ENCODE results near the gene HLCS. TPM values are rescaled to one million over a fixed set of nuclear protein-coding genes. Genes with fewer than 3 reads are reported as not detected.

HLCS gene
- total RNA-seq, 1 experiment from 2014 or later = 18.9 TPM

DNA sequence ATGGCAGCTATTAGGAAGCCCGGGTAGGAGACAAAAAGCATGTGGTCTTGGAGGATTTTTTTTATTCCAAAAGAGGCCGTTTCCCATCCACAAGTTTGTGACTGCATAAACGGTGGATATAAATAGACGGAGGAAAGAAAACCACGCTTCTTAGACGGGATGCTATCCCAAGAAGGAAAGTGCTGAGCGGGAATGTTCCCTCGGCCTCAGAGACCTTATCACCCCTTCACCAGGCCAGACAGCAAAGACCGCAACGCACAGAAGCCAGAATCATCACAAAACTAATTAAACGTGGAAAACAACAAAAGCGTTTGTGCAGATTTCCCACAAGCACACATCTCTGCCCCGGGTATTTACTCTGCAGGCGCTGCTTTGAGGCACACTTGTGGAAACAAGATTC, 43.2 kb downstream of the HLCS start:
- in situ Hi-C loops (cut with HindIII; ENCODE audit: low sequenced_read_pairs) = no loop called here

GRCh38 chr21:36922861-36923260, 43.6 kb downstream of the HLCS start:
- in situ Hi-C loops (cut with HindIII; ENCODE audit: low sequenced_read_pairs) = no loop called here

More for the DNA sequence above, 43.2 kb downstream of the HLCS start:
- no peak for DNase-seq (ENCODE audit: low spot score)

GRCh38 chr21:36918291-36918690, 48.2 kb downstream of the HLCS start:
- no peak for DNase-seq (ENCODE audit: low spot score)
- in situ Hi-C loops (cut with HindIII; ENCODE audit: low sequenced_read_pairs) = no loop called here

More at GRCh38 chr21:36922861-36923260, 43.6 kb downstream of the HLCS start:
- DNase-seq (ENCODE audit: low spot score) = no peak

GRCh38 chr21:36917471-36918158, 48.9 kb downstream of the HLCS start:
- in situ Hi-C loops (cut with HindIII; ENCODE audit: low sequenced_read_pairs) = no loop called here
- DNase-seq (ENCODE audit: low spot score) = peak; percentile 51

DNA sequence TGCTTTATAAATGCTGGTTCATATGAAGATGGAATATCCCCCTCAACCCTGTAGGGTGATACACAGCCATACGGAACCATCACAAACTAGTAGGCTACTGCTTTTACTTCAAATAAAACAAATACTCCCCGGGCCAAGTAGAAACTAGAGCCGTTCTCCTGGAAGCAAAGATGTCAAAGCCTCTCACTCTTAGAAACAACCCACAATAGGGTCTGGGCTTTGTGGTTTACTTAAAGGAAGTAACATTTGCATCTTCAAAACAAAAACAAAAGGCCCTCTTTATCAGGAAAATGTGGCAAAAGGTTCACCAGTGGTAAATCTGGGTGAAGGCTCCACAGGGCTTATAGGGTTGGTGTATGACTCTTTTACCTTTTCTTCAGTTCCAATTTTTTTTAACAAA, 49.8 kb downstream of the HLCS start:
- in situ Hi-C loops (cut with HindIII; ENCODE audit: low sequenced_read_pairs) = no loop called here
- DNase-seq (ENCODE audit: low spot score) = no peak

DNA sequence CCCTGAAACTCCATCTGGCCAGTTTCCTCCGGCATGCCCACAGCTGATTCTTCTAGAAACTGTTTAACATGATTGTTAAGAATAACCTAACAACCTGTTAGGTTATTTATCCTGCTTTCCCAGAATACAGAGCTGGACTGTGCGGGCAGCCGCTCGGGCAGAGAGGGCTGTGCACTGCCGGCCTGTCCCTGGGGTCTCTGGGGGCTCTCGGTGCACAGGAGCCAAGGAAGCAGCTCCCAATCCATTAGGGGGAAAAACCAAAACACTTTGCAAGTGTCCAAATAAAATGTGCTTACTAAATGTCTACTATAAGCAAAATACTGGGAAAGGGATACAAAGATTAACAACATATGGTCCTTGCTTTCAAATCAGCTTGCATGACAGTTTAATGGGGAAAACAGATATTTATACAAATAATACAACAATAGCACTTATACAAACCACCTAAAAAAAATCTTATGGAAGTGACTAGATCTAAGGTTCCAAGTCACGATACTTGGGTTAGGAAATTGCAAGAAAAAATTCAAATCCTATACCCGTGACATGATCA, 50.7 kb downstream of the HLCS start:
- in situ Hi-C loops (cut with HindIII; ENCODE audit: low sequenced_read_pairs) = no loop called here
- DNase-seq (ENCODE audit: low spot score) = no peak

GRCh38 chr21:36915014-36915695, 51.3 kb downstream of the HLCS start:
- in situ Hi-C loops (cut with HindIII; ENCODE audit: low sequenced_read_pairs) = no loop called here
- DNase-seq (ENCODE audit: low spot score) = no peak

DNA sequence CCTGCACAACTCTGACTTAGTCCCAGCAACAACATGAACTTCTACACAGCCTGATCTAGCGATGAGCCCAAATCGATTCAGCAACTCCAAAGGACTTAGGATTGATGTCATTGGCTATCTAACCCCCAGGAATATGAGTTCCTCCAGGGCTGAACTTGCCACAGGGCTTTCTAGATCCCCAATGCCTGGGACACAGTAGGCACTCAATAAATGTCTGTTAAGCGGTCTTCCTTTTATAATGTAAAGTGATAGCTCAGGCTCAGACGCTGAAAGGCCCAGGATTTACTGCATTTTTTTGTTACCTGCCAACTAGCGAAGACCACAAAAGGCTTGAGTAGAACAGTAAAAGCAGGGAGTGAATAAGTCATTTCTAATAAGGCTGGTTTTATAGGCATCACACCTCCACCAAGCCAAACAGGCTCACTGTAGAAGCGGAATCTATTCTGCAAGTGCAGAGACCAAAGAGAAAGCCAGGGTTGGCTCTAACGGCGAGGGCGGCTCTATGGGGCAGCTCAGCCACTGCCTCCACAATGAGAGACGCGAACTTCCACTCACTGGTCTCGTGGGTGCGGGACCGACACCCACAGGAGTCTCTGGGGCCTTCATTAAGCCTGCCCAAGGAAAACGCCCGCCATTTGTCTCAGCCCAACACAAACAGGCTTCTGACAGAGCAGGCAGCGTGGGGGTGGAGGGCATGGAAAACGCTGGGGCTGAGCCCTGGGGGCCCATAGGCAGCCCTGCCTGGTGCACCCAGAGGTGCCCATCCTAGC, 52.0 kb downstream of the HLCS start:
- no peak for DNase-seq (ENCODE audit: low spot score)
- in situ Hi-C loops (cut with HindIII; ENCODE audit: low sequenced_read_pairs) = no loop called here

GRCh38 chr21:36913247-36914169, 53.0 kb downstream of the HLCS start:
- in situ Hi-C loops (cut with HindIII; ENCODE audit: low sequenced_read_pairs) = no loop called here
- DNase-seq (ENCODE audit: low spot score) = no peak

- DNase-seq (ENCODE audit: low spot score) = no peak
- in situ Hi-C loops (cut with HindIII; ENCODE audit: low sequenced_read_pairs) = no loop called here
Observed at GRCh38 chr21:36910581-36911307, 55.7 kb downstream of the HLCS start.

DNA sequence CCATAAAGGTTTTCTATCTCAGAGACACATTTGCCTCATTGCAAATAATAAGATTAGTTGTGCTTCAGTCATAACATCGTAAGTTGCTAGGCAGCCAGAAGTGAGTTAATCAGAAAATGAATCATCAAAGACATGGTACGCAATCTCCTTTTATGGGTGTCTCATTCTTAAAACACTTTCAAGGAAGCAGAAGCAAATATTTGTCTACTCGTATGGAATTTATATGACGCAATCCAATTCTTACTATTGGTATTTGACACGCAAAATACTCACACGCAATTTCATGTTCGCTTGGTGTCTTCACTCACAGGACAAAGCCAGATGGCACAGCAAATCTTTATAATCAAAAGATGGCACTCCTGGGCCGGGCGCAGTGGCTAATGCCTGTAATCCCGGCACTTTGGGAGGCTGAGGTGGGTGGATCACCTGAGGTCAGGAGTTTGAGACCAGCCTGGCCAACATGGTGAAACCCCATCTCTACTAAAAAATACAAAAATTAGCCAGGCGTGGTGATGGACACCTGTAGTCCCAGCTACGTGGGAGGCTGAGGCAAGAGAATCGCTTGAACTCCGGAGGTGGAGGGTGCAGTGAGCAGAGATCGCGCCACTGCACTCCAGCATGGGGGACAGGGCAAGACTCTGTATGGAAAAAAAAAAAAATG, 56.4 kb downstream of the HLCS start:
- in situ Hi-C loops (cut with HindIII; ENCODE audit: low sequenced_read_pairs) = no loop called here
- DNase-seq (ENCODE audit: low spot score) = no peak

DNA sequence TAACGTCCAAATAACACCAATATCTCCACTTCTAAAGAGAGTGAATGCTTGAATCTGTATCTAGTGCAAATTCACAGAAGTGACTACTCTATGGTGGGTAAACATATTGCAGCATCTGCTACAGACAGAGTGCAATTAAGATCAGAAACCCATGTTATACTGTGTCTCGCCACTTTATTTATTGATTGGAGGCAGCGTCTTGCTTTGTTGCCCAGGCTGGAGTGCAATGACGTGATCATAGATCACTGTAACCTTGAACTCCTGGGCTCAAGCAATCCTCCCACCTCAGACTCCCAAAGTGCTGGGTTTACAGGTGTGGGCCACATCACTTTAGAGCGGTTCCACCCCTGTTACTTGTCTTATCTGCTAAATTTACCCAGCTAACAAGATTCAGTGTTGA, 57.0 kb downstream of the HLCS start:
- no peak for DNase-seq (ENCODE audit: low spot score)
- in situ Hi-C loops (cut with HindIII; ENCODE audit: low sequenced_read_pairs) = no loop called here

DNA sequence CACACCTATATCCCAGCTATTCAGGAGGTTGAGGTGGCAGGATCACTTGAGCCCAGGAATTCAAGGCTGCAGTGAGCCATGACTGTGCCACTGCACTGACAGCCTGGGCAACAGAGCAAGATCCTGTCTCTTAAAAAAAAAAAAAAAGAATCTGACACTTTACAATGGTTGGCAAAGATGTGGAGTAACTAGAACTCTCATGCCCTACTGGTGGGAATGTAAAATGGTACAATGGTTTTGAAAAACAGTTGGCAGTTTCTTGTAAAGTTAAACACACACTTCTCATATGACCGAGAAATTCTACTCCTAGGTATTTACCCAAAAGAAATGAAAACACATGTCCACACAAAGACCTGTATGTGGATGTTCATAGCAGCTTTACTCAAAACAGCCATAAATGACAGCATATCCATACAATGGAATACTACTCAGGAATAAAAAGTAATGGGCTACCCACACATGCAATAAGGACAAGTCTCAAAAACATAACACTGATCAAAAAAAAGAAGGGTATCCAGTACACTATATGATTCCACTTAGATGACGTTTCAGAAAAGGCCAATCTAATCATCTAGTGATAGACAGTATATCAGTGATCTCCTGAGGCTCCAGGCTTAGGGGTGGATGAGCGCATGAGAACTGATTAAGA, 58.1 kb downstream of the HLCS start:
- in situ Hi-C loops (cut with HindIII; ENCODE audit: low sequenced_read_pairs) = no loop called here
- DNase-seq (ENCODE audit: low spot score) = no peak

- DNase-seq (ENCODE audit: low spot score) = no peak
- in situ Hi-C loops (cut with HindIII; ENCODE audit: low sequenced_read_pairs) = no loop called here
Observed at GRCh38 chr21:36904093-36904666, 62.3 kb downstream of the HLCS start.

- in situ Hi-C loops (cut with HindIII; ENCODE audit: low sequenced_read_pairs) = no loop called here
- no peak for DNase-seq (ENCODE audit: low spot score)
Observed at GRCh38 chr21:36902793-36903192, 63.7 kb downstream of the HLCS start.

- in situ Hi-C loops (cut with HindIII; ENCODE audit: low sequenced_read_pairs) = no loop called here
- DNase-seq (ENCODE audit: low spot score) = no peak
Observed at GRCh38 chr21:36902331-36902730, 64.1 kb downstream of the HLCS start.

- in situ Hi-C loops (cut with HindIII; ENCODE audit: low sequenced_read_pairs) = no loop called here
- DNase-seq (ENCODE audit: low spot score) = no peak
Observed at GRCh38 chr21:36901575-36901974, 64.9 kb downstream of the HLCS start.

Data from G401 (cell line).